Activated T-cell treated with anti-CD3 and anti-CD28 coated beads, Interleukin-2, amount 50 U/mL, for 72 hours (primary cell): Measurements from ENCODE around the gene SEMA3A. TPM values are rescaled to one million over a fixed set of nuclear protein-coding genes. Genes with fewer than 3 reads are reported as not detected.
"Not testable (repeated sequence)": the region's sequence is repeated elsewhere in the genome, so short reads cannot be mapped to it uniquely, and the experiment has no call there.

Source experiments
- ATAC-seq, 2 donors: fragments of 150-1000 bp; cut with Tn5 transposase; replicated peaks in 1 of 2; 2 replicates each; pipeline ENCODE4 v1.10.0; 2021; ENCODE audit warnings: moderate library complexity in 2 of 2, mild to moderate bottlenecking in 1 of 2
- DNase-seq, 2 donors: peaks; one replicate each; pipeline ENCODE4 v3.0.0; 2021 to 2022; ENCODE audit warnings: mixed read lengths in 1 of 2
- H3K27ac Mint-ChIP-seq: one replicate; pipeline ENCODE4 v1.8.0; 2022; ENCODE audit warnings: mild to moderate bottlenecking, moderate library complexity, mixed read lengths
- H3K27me3 Mint-ChIP-seq: one replicate; pipeline ENCODE4 v1.8.0; 2022; ENCODE audit warnings: low read depth, mixed read lengths
- H3K36me3 Mint-ChIP-seq, 2 donors: one replicate each; pipeline ENCODE4 v1.8.0; 2022; ENCODE audit warnings: mixed read lengths in 2 of 2, mild to moderate bottlenecking in 1 of 2; ENCODE audit not compliant: insufficient read depth in 2 of 2
- H3K4me1 Mint-ChIP-seq: one replicate; pipeline ENCODE4 v1.8.0; 2022; ENCODE audit warnings: low read depth, mixed read lengths
- H3K4me3 Mint-ChIP-seq, 2 donors: one replicate each; pipeline ENCODE4 v1.8.0; 2022; ENCODE audit warnings: mild to moderate bottlenecking in 2 of 2, mixed read lengths in 2 of 2, moderate library complexity in 2 of 2
- H3K9me3 Mint-ChIP-seq, 2 donors: one replicate each; pipeline ENCODE4 v1.8.0; 2022; ENCODE audit warnings: mixed read lengths in 2 of 2
- total RNA-seq, 2 donors: library from RNA; stranded (reverse); gene quantifications; one replicate each; pipeline ENCODE4 v1.2.3, GENCODE V29; 2022

Gene SEMA3A
- total RNA-seq, 2 donors from 2014 or later = 0.62 to 0.63 TPM

- H3K4me3 Mint-ChIP-seq = no peak overlapping the region
- no peak for DNase-seq
- no peak overlapping the region for H3K27ac Mint-ChIP-seq
- no peaks in the 10 kb centered on the region for H3K9me3 Mint-ChIP-seq
- peaks cover 5% of the 10 kb centered on the region for H3K4me1 Mint-ChIP-seq
- no peaks in the 10 kb centered on the region for H3K27me3 Mint-ChIP-seq
- no peaks in the 10 kb centered on the region for H3K36me3 Mint-ChIP-seq
- no peak for ATAC-seq
Observed at GRCh38 chr7:84057576-84057975, 137.0 kb downstream of the SEMA3A start.

DNA sequence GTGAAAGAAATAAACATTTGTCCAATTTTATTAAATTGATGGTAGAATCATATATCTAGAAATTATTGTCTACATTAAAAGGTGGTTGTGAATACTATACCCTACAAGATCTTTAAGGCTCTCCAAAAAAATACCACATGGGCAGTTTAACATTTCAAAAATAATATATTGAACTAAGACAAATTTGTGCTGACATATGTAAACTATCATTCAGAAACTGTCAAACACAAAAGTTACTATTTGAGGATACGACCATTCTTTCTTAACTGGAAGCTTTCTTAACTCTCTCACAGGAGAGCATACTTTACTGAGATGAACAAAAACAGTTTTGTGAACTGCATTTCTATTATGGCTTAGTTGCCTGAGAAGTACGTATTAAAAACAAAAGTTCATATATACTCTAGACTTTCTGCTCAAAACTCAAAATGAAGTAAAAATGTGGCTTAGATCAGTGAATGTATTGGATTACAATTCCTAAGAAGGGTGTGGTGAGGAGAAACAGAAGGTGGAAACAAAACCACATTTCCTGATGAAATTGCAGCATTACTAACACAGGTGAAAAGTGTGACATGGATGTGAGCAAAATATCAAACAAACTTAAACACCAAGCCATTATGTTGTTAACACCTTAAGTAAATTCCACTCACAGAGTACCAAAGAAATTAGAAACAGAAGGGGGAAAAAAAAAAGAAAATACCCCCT, 138.5 kb downstream of the SEMA3A start:
- Mint-ChIP-seq H3K4me1 (peaks cover 5% of the 10 kb centered on the region), H3K27me3 (no peaks in the 10 kb centered on the region), H3K4me3 (no peak overlapping the region), H3K9me3 (no peaks in the 10 kb centered on the region), H3K36me3 (no peaks in the 10 kb centered on the region), H3K27ac (no peak overlapping the region)
- ATAC-seq (no peak), DNase-seq (no peak)

DNA sequence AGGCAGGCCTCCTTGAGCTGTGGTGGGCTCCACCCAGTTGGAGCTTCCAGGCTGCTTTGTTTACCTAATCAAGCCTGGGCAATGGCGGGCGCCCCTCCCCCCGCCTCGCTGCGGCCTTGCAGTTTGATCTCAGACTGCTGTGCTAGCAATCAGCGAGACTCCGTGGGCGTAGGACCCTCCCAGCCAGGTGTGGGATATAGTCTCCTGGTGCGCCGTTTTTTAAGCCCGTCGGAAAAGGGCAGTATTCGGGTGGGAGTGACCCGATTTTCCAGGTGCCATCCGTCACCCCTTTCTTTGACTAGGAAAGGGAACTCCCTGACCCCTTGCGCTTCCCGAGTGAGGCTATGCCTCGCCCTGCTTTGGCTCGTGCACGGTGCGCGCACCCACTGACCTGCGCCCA, 139.4 kb downstream of the SEMA3A start:
- not testable (repeated sequence) for H3K4me3 Mint-ChIP-seq, H3K27me3 Mint-ChIP-seq, DNase-seq, H3K36me3 Mint-ChIP-seq, ATAC-seq, H3K27ac Mint-ChIP-seq, H3K9me3 Mint-ChIP-seq, H3K4me1 Mint-ChIP-seq

DNA sequence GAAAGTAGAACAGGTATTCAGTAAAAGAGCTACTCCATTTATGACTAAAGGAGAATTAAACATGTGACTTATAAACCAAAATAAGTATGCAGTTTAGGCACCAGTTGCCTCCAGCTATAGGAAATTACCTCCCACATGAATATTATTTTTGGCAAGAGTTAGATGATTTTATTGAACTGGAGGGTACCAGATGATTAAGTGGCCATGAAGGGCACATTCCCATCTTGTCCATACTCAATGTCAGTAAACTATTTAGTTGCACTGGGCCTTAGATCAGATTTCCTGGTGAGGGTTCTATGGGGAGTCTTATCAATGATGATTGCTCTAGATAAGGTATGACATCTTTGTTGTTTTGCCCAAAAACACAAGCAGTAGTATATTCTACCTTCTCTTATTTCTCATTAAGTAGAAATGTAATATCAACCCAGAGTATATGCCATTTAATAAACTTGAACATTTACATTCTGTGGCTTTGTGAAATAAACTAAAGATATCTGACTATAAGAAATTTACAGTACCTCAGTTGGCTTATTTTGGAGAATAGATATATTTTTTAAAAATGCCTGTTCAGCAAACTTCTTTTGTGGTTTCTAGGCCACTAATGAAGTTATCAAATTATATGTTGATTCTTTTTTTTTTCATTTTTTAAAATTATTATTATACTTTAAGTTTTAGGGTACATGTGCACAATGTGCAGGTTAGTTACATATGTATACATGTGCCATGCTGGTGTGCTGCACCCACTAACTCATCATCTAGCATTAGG, 145.3 kb downstream of the SEMA3A start:
- ATAC-seq (no peak), DNase-seq (no peak)
- Mint-ChIP-seq H3K27me3 (no peaks in the 10 kb centered on the region), H3K9me3 (peaks cover 0 to 4% of the 10 kb centered on the region in 2 donors), H3K36me3 (no peaks in the 10 kb centered on the region), H3K4me3 (no peak overlapping the region), H3K27ac (no peak overlapping the region), H3K4me1 (no peaks in the 10 kb centered on the region)

GRCh38 chr7:84047085-84047484, 147.5 kb downstream of the SEMA3A start:
- ATAC-seq (no peak), DNase-seq (no peak)
- H3K4me1 Mint-ChIP-seq = no peaks in the 10 kb centered on the region
- no peaks in the 10 kb centered on the region for H3K36me3 Mint-ChIP-seq
- peaks cover 0 to 4% of the 10 kb centered on the region in 2 donors for H3K9me3 Mint-ChIP-seq
- no peak overlapping the region for H3K4me3 Mint-ChIP-seq
- no peaks in the 10 kb centered on the region for H3K27me3 Mint-ChIP-seq
- H3K27ac Mint-ChIP-seq = no peak overlapping the region

- Mint-ChIP-seq H3K9me3 (peaks cover 0 to 4% of the 10 kb centered on the region in 2 donors), H3K36me3 (no peaks in the 10 kb centered on the region), H3K4me3 (no peak overlapping the region), H3K27me3 (no peaks in the 10 kb centered on the region), H3K4me1 (no peaks in the 10 kb centered on the region), H3K27ac (no peak overlapping the region)
- DNase-seq (no peak), ATAC-seq (no peak)
Observed at GRCh38 chr7:84044834-84045233, 149.8 kb downstream of the SEMA3A start.

- H3K36me3 Mint-ChIP-seq = no peaks in the 10 kb centered on the region
- no peaks in the 10 kb centered on the region for H3K27me3 Mint-ChIP-seq
- H3K9me3 Mint-ChIP-seq = peaks cover 0 to 4% of the 10 kb centered on the region in 2 donors
- no peak for DNase-seq
- no peak overlapping the region for H3K4me3 Mint-ChIP-seq
- no peak overlapping the region for H3K27ac Mint-ChIP-seq
- H3K4me1 Mint-ChIP-seq = no peaks in the 10 kb centered on the region
- ATAC-seq = no peak
Observed at GRCh38 chr7:84043661-84044191, 150.9 kb downstream of the SEMA3A start.

DNA sequence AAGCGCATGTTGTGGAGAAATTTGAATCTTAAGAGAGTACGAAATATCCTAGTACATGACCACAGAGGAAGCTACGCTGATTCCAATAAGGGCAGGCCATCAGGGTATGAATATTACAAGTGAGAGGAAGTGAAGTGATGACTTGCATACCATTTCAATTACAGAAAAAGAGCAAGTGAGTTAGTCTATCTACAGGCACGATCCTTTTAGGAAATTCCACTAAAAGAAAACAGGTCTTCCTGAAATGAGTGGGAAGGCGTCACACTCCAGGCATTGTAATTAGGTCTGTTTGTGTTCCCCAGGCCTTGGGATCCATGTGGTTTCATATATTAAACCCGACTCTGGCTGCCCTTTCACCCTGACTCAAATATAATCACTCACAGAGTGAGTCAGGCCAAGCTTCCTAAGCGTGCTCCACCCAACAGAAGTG, 152.5 kb downstream of the SEMA3A start:
- H3K27me3 Mint-ChIP-seq = no peaks in the 10 kb centered on the region
- H3K4me3 Mint-ChIP-seq = no peak overlapping the region
- H3K36me3 Mint-ChIP-seq = no peaks in the 10 kb centered on the region
- peaks cover 0 to 4% of the 10 kb centered on the region in 2 donors for H3K9me3 Mint-ChIP-seq
- no peak for ATAC-seq
- DNase-seq = no peak
- no peak overlapping the region for H3K27ac Mint-ChIP-seq
- H3K4me1 Mint-ChIP-seq = no peaks in the 10 kb centered on the region

- Mint-ChIP-seq H3K27ac (no peak overlapping the region), H3K4me1 (no peaks in the 10 kb centered on the region), H3K27me3 (no peaks in the 10 kb centered on the region), H3K9me3 (peaks cover 0 to 4% of the 10 kb centered on the region in 2 donors), H3K36me3 (no peaks in the 10 kb centered on the region), H3K4me3 (no peak overlapping the region)
- ATAC-seq = no peak
- no peak for DNase-seq
Observed at GRCh38 chr7:84041649-84042048, 152.9 kb downstream of the SEMA3A start.

GRCh38 chr7:84040355-84040754, 154.2 kb downstream of the SEMA3A start:
- no peak for DNase-seq
- no peak overlapping the region for H3K27ac Mint-ChIP-seq
- H3K4me1 Mint-ChIP-seq = no peaks in the 10 kb centered on the region
- no peaks in the 10 kb centered on the region for H3K9me3 Mint-ChIP-seq
- no peak for ATAC-seq
- no peak overlapping the region for H3K4me3 Mint-ChIP-seq
- H3K36me3 Mint-ChIP-seq = no peaks in the 10 kb centered on the region
- no peaks in the 10 kb centered on the region for H3K27me3 Mint-ChIP-seq

GRCh38 chr7:84039432-84039831, 155.2 kb downstream of the SEMA3A start:
- Mint-ChIP-seq H3K36me3 (no peaks in the 10 kb centered on the region), H3K4me3 (no peak overlapping the region), H3K9me3 (no peaks in the 10 kb centered on the region), H3K27ac (no peak overlapping the region), H3K27me3 (no peaks in the 10 kb centered on the region), H3K4me1 (no peaks in the 10 kb centered on the region)
- DNase-seq = no peak
- ATAC-seq = no peak

DNA sequence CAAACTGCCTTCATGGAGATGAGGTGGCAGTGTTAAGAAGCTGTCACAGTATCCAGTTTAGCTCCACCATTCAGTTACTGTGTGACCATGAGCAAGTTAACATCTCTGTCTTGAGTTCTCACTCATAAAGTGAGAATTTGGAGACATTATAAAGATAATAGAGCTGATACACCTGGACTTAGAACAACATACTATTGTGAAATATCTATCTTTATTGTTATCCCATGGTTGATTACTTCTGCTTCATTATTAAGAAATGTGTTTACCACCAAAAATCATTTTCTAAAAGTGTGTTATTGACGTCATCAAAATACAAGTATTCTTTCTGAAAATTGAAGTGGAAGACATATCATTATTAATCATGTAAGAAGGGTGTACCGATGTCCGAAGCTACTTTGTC, 166.9 kb downstream of the SEMA3A start:
- no peak overlapping the region for H3K27ac Mint-ChIP-seq
- no peaks in the 10 kb centered on the region for H3K9me3 Mint-ChIP-seq
- H3K4me1 Mint-ChIP-seq = no peaks in the 10 kb centered on the region
- no peak overlapping the region for H3K4me3 Mint-ChIP-seq
- no peaks in the 10 kb centered on the region for H3K27me3 Mint-ChIP-seq
- H3K36me3 Mint-ChIP-seq = no peaks in the 10 kb centered on the region
- DNase-seq = no peak
- ATAC-seq = no peak

DNA sequence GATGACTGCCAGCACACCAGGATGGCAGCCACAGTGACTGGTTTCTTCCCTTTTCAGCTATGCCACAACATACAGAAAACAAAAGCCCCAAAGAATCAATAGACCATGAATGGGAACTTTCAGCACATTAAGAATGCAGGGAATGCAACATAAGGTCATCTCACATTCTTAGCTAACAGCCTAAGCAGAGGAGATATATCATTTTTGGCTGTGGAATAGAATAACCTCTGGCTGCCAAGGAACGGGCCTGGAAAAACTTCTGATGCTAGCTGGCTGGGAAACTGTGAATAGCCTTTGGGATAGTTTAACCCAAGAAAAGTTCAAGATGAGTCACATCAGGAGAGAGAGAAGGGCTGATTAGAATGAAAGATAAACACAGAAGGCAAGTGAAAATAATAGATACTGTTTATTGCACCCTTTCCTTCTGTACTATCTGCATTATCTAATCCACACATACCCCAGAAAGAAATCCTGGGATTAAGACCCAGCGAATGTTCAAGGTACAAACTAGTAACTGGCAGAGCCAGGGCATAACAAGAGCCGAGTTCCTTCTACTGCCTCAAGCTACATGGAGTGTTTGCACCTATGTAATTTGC, 169.2 kb downstream of the SEMA3A start:
- DNase-seq (no peak), ATAC-seq (no peak)
- Mint-ChIP-seq H3K27ac (no peak overlapping the region), H3K4me1 (no peaks in the 10 kb centered on the region), H3K4me3 (no peak overlapping the region), H3K36me3 (no peaks in the 10 kb centered on the region), H3K9me3 (no peaks in the 10 kb centered on the region), H3K27me3 (no peaks in the 10 kb centered on the region)
